ENCODE results near the gene HHATL.

HHATL gene

GRCh38 chr3:42713747-42714146, 11.1 kb upstream of the HHATL start:
- no peak for DNase-seq (ENCODE audit: low read depth in 4 of 4, low spot score in 1 of 4)

- no peak for DNase-seq (ENCODE audit: low read depth in 4 of 4, low spot score in 1 of 4)
Observed at GRCh38 chr3:42712688-42713372, 10.2 kb upstream of the HHATL start.

- no peak for DNase-seq (ENCODE audit: low read depth in 4 of 4, low spot score in 1 of 4)
Observed at GRCh38 chr3:42712344-42712648, 9.7 kb upstream of the HHATL start.

GRCh38 chr3:42711491-42712343, 9.1 kb upstream of the HHATL start:
- DNase-seq (ENCODE audit: low read depth in 4 of 4, low spot score in 1 of 4): no peak

GRCh38 chr3:42710323-42711021, 7.9 kb upstream of the HHATL start:
- DNase-seq (ENCODE audit: low read depth in 4 of 4, low spot score in 1 of 4): no peak

GRCh38 chr3:42709621-42710020, 7.0 kb upstream of the HHATL start:
- no peak for DNase-seq (ENCODE audit: low read depth in 4 of 4, low spot score in 1 of 4)

GRCh38 chr3:42708611-42709151, 6.1 kb upstream of the HHATL start:
- DNase-seq (ENCODE audit: low read depth in 4 of 4, low spot score in 1 of 4): no peak

- DNase-seq (ENCODE audit: low read depth in 4 of 4, low spot score in 1 of 4): no peak
Observed at GRCh38 chr3:42707620-42708355, 5.2 kb upstream of the HHATL start.

- DNase-seq (ENCODE audit: low read depth in 4 of 4, low spot score in 1 of 4): no peak
Observed at GRCh38 chr3:42706721-42707619, 4.4 kb upstream of the HHATL start.

- DNase-seq (ENCODE audit: low read depth in 4 of 4, low spot score in 1 of 4): no peak
Observed at GRCh38 chr3:42705962-42706585, 3.5 kb upstream of the HHATL start.

- no peak for DNase-seq (ENCODE audit: low read depth in 4 of 4, low spot score in 1 of 4)
Observed at GRCh38 chr3:42705058-42705767, 2.6 kb upstream of the HHATL start.

GRCh38 chr3:42704136-42704841, 1.7 kb upstream of the HHATL start:
- DNase-seq (ENCODE audit: low read depth in 4 of 4, low spot score in 1 of 4): no peak

GRCh38 chr3:42703695-42704025, 1.1 kb upstream of the HHATL start:
- DNase-seq (ENCODE audit: low read depth in 4 of 4, low spot score in 1 of 4): no peak

- no peak for DNase-seq (ENCODE audit: low read depth in 4 of 4, low spot score in 1 of 4)
Observed at GRCh38 chr3:42702982-42703694, 540 bp upstream of the HHATL start.

- DNase-seq (ENCODE audit: low read depth in 4 of 4, low spot score in 1 of 4): peak in 3 of 4 experiments; percentile 17 to 36 (median 26)
Observed at GRCh38 chr3:42701371-42702065, 1.1 kb downstream of the HHATL start.

GRCh38 chr3:42700366-42701288, 2.0 kb downstream of the HHATL start:
- no peak for DNase-seq (ENCODE audit: low read depth in 4 of 4, low spot score in 1 of 4)
